GM18873 (cell line): ENCODE results near the gene CCDC32.

Source experiments
- ATAC-seq: cut with Tn5 transposase; IDR thresholded peaks from one replicate; pipeline ENCODE4 v1.9.1; 2021; ENCODE audit warnings: mild to moderate bottlenecking, moderate library complexity, moderate number of reproducible peaks; ENCODE audit not compliant: unreplicated experiment, low FRiP score

The CCDC32 gene

DNA sequence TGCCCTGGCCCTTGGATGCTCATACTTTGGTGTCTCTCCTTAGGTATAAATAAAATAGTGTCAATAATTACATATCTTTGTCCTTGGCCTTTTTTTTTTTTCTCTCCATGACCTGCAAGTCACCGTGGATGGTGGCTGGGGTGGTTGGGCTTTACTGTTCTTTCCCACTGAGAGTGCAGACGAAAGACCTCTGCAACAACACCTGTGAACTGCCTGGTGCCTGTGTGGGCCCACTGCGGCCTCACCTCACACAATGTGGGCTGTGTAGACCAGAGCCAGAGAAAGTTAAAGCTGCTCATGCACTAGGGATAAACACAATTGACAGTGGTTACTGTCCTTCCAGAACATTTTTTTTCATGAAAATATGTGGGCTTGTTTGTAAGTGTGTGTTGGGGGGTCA, 39.0 kb downstream of the CCDC32 start:
- ATAC-seq: no peak

DNA sequence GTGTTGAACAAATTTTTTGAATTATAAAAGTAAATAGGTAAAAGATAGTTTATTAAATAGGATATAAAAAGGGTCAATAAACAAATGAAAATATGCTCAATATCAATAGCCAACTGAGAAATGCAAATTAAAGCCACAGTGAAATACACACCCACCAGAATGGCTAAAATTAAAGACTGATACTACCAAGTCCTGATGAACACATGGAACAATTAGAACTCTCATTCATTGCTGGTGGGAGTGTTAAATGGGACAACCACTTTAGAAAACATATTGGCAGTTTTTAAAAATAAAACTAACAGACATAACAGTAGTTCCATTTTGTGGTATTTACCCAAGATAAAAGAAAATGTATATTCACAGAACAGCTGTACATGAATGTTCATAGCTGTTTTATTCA, 41.2 kb downstream of the CCDC32 start:
- no peak for ATAC-seq

DNA sequence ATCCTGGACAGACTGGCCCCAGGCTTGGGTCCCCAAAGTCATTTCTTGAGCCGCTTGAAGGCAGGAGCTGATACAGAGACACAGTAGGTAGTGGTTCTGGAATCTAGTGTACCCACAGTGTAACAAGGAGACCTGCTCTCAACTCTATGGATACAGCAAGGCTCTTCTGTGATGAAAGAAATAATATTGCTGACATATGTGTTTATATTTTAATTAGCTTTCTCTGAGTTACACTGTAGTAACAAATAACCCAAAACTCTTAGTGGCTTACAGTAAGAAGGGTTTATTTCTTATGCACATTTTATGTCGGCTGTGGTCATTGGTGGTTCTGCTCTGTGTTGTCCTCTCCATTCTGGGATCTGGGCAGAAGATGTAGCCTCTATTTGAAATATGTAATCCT, 48.5 kb downstream of the CCDC32 start:
- no peak for ATAC-seq

DNA sequence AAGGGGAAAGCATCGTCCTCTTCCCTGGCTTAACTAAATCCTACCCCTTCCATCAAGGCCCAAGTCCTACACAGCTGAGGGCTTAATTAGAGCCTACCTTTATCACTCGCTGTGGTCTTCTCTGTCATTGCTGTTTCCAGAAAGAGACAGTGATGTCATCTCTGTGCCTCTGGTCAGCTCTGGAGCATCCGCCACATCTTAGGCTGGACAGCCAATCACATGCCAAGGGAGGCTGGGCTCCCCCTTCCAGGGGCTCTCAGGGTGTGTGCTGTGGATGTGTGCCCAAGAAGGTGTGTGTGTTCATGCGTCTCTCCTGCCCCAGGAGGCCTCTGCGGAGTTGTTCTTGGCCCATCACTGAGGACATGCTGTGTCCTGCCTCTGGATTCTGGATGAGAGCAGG, 51.2 kb downstream of the CCDC32 start:
- ATAC-seq: no peak

DNA sequence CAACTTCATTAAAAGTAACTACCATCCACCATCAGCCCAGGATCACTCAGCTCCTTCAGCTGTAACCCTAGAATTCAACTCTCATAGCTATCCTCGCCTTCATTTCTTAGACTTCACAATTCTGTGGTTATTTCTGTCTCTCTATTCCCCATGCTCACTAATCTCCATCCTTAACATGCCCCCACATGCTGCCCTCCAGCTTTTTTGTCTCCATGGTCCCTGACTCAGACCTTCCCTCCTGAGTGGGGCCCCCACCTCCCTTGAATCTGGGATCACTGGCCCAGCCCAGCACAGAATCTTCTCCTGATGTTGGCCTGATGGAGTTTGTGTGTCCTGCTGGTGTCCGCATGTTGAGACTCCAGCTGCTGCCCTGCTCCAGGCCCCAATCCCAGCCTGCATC, 52.4 kb downstream of the CCDC32 start:
- no peak for ATAC-seq

DNA sequence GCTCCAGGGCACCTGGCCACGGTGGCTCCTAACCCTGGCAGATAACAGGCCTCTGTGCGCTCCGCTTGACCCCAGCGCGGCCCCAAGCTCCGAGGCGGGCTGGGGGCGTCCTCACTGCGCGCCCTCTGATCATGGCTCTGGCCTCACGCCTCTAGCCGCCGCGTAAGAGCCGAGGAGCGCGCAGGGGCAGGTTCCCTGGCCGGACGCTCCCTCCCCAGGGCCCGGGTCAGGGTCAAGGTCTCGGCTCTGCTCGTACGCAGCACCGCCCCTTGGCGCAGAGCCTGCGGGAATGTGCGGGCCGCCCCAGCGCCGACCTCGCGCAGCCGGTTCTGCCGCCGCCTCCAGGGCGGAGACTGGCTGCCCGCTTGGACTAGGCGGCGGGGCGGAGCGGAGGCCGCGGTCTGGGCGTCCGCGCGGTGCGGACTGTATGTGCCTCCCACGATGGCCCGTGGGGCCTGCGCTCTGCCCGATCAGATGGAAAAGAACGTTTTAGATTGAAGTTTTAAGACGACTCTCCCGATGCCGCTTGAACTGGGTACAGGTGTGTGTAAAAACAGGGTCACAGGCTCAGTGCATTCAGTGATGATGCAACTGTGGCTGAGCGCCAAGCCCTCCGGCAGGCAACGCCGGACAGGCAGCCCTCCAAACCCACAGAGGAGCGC, 53.2 kb downstream of the CCDC32 start:
- no peak for ATAC-seq

DNA sequence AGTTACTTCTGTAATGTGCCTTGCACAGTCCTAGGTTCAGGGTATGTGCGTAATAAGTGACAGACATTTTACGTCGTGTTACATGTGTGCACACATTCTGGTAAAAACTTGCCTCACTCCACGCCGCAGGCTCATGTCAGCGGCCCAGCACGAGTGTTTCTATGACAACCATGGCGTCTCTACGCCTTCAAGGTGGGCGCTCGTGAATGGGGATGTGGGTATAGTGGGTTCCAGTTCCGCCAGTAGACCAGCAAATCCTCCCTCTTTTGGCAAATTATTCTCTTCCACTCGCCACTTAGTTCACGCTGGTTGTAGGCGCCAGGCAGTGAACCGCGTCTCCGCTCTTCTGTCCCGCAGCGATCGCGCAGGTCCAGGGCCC, 53.8 kb downstream of the CCDC32 start:
- no peak for ATAC-seq

DNA sequence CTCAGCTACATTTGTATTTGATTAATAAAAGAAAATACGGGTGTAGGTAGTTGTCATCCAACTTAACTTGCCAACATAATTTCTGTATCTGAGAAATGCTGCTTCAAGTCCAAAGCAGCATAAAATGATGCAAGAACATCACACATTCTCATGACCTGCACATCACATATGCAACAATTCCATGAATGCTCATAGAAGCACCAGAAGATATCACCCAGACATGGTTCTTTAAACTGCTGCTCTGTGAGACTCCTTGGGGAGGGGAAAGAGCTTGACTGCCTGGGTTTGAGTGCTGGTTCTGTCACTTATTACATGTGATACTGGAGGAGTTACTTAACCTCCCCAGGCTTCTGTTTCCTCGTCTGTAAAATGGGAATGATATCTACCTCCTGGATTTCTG, 54.6 kb downstream of the CCDC32 start:
- ATAC-seq: no peak

DNA sequence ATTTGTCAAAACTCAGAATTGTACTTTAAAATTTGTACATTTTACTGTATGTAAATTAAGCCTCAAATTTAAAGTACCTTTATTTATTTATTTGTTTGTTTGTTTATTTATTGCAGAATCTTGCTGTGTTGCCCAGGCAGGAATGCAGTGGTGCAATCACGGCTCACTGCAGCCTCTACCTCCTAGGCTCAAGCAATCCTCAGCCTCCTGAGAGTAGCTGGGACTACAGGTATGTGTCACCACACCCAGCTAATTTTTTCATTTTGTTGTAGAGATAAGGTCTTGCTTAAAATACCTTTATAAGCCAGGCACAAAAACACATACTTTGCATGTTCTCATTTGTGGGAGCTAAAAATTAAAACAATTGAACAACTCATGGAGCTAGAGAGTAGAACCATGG, 56.6 kb downstream of the CCDC32 start:
- ATAC-seq: no peak

DNA sequence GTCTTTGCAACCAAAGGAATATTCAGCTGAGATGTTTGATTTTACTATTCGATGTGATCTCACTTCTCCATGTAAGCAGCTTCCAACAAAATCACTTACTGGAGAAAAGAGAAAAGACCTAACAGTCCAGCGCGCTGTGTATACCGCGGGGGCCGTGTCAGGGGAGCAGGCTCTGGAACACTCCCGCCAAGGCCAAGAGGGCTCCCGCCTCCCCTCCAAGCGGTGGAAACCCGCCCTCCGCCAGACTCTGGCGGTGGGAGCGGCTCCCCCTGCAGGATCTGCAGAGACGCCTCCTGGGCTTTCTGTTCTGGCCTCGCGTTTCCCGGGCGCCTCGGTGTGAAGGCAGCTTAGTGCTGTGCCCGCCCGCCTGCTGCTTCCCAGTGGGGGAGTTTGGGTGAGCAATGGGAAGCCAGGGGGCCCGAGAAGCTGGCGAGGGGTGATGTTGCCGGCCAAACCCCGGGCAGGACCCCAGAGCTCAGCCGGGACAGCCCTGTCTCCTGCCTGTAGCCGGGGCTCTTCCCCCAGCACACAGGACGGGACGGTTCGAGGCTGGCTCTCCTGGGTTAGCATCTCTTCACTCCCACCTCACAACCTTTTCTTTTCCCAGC, 57.8 kb downstream of the CCDC32 start:
- ATAC-seq: no peak
